Hematopoietic multipotent progenitor cell treated with erythropoietin and hydrocortisone succinate and interleukin-3 and kit ligand, for 17 days (in vitro differentiated cells): ENCODE data around the gene SSPN.

Experiments
- DNase-seq: peaks from one replicate; pipeline ENCODE4 v3.0.0-alpha.2; 2015; ENCODE audit warnings: low spot score

The SSPN gene

GRCh38 chr12:26286186-26286585 is 90.8 kb downstream of the SSPN start:
- no peak for DNase-seq

GRCh38 chr12:26287671-26288381 is 92.5 kb downstream of the SSPN start:
- no peak for DNase-seq

- no peak for DNase-seq
Measured at GRCh38 chr12:26290565-26290964, 95.2 kb downstream of the SSPN start.

GRCh38 chr12:26292596-26292995 is 97.2 kb downstream of the SSPN start:
- DNase-seq, result no peak

- no peak for DNase-seq
Measured at GRCh38 chr12:26293612-26294011, 98.2 kb downstream of the SSPN start.

GRCh38 chr12:26295001-26295400 is 99.6 kb downstream of the SSPN start:
- no peak for DNase-seq

- DNase-seq, result no peak
Measured at GRCh38 chr12:26297396-26298070, 102.2 kb downstream of the SSPN start.

GRCh38 chr12:26298785-26299621 is 103.6 kb downstream of the SSPN start:
- DNase-seq, result no peak

GRCh38 chr12:26299751-26300150 is 104.4 kb downstream of the SSPN start:
- DNase-seq, result no peak
